SK-N-SH (cell line): ENCODE data around the gene WEE1. TPM values are rescaled to one million over a fixed set of nuclear protein-coding genes. Genes with fewer than 3 reads are reported as not detected.

Experiments
- CTCF ChIA-PET: fragments of 300-600, 350-600 bp; formaldehyde crosslinking; extraction: SDS; loops from one replicate; lab custom pipeline; 2021; lab: Yijun Ruan, JAX
- POLR2A ChIA-PET: fragments of 350-600 bp; sonication (Branson Sonifier 250); formaldehyde crosslinking; extraction: SDS; loops from one replicate; lab custom pipeline; 2020; ENCODE audit warnings: antibody characterized with exemption, inconsistent platforms; lab: Yijun Ruan, JAX
- DNase-seq: peaks from one replicate; pipeline ENCODE4 v3.0.0; 2012
- H2AFZ ChIP-seq: fragments of 200-600 bp; sonication (generic); 2 replicates; pipeline ENCODE4 v1.8.1; 2016; ENCODE audit warnings: antibody characterized with exemption, mild to moderate bottlenecking, low read depth
- H3F3A ChIP-seq: fragments of 200-600 bp; sonication (generic); replicated peaks from 2 replicates; pipeline ENCODE3; 2016; ENCODE audit warnings: antibody characterized with exemption, mild to moderate bottlenecking; ENCODE audit not compliant: insufficient read depth
- H3K27ac ChIP-seq, 2 experiments: fragments of 200-500 bp in 1 of 2; fragments of 200-600 bp in 1 of 2; sonication (Bioruptor generic) in 1 of 2; sonication (generic), shearing (Covaris generic) in 1 of 2; 2 replicates each; pipeline versions ENCODE4 v1.5.1 to v1.6.1; 2014 to 2016; ENCODE audit warnings: low read depth in 2 of 2, inconsistent platforms in 1 of 2, low read length in 1 of 2, mild to moderate bottlenecking in 1 of 2, mixed read lengths in 1 of 2
- H3K27me3 ChIP-seq: fragments of 200-600 bp; sonication (generic), shearing (Covaris generic); 2 replicates; pipeline ENCODE4 v1.6.1; 2016; ENCODE audit warnings: mixed run types; ENCODE audit not compliant: insufficient read depth
- H3K36me3 ChIP-seq, 2 experiments: fragments of 200-500 bp in 1 of 2; fragments of 200-600 bp in 1 of 2; sonication (Bioruptor generic) in 1 of 2; sonication (generic) in 1 of 2; replicated peaks in 1 of 2; 2 replicates each; pipeline versions ENCODE3 to v1.5.1; 2014 to 2016; ENCODE audit warnings: low read length in 1 of 2, mild to moderate bottlenecking in 1 of 2; ENCODE audit not compliant: insufficient read depth in 2 of 2, control insufficient read depth in 1 of 2
- H3K4me1 ChIP-seq, 2 experiments: fragments of 200-500 bp in 1 of 2; fragments of 200-600 bp in 1 of 2; sonication (Bioruptor generic) in 1 of 2; sonication (generic), shearing (Covaris generic) in 1 of 2; 2 replicates each; pipeline versions ENCODE4 v1.5.1 to v1.6.1; 2014 to 2016; ENCODE audit warnings: low read depth in 1 of 2, low read length in 1 of 2, mixed run types in 1 of 2; ENCODE audit not compliant: insufficient read depth in 2 of 2, control insufficient read depth in 1 of 2
- H3K4me2 ChIP-seq: fragments of 200-600 bp; sonication (generic), shearing (Covaris generic); 2 replicates; pipeline ENCODE4 v1.6.1; 2017; ENCODE audit warnings: mixed run types
- H3K4me3 ChIP-seq, 2 experiments: fragments of 200-500 bp in 1 of 2; fragments of 200-600 bp in 1 of 2; sonication (Bioruptor generic) in 1 of 2; sonication (generic), shearing (Covaris generic) in 1 of 2; 2 replicates each; pipeline versions ENCODE4 v1.5.1 to v1.8.1; 2014 to 2016; ENCODE audit warnings: low read depth in 2 of 2, inconsistent platforms in 1 of 2, low read length in 1 of 2, mild to moderate bottlenecking in 1 of 2, mixed read lengths in 1 of 2, moderate library complexity in 1 of 2
- H3K79me2 ChIP-seq: fragments of 200-600 bp; sonication (generic); 2 replicates; pipeline ENCODE4 v1.8.1; 2017; ENCODE audit warnings: mild to moderate bottlenecking; ENCODE audit not compliant: insufficient read depth
- H3K9ac ChIP-seq: fragments of 200-600 bp; sonication (generic); 2 replicates; pipeline ENCODE4 v1.6.1; 2017; ENCODE audit warnings: mixed run types
- H3K9me2 ChIP-seq: fragments of 200-600 bp; sonication (generic); 2 replicates; pipeline ENCODE4 v1.6.1; 2017; ENCODE audit warnings: mixed run types
- H3K9me3 ChIP-seq: fragments of 200-600 bp; sonication (generic); 2 replicates; pipeline ENCODE4 v1.6.1; 2017; ENCODE audit warnings: mixed run types, mild to moderate bottlenecking, moderate library complexity
- H4K20me1 ChIP-seq: fragments of 200-600 bp; sonication (generic); 2 replicates; pipeline ENCODE4 v1.6.1; 2017; ENCODE audit warnings: mild to moderate bottlenecking, mixed run types; ENCODE audit not compliant: insufficient read depth
- NRF1 ChIP-seq: IDR thresholded peaks from 2 replicates; pipeline ENCODE4 v1.6.1; 2012; ENCODE audit warnings: low read depth, mild to moderate bottlenecking, low read length
- RFX5 ChIP-seq: IDR thresholded peaks from 2 replicates; pipeline ENCODE4 v1.6.1; 2012; ENCODE audit warnings: mild to moderate bottlenecking, improper control_type of control experiment, low read length
- TCF12 ChIP-seq: IDR thresholded peaks from 2 replicates; pipeline ENCODE4 v1.4.0; 2012
- YY1 ChIP-seq: IDR thresholded peaks from 2 replicates; pipeline ENCODE4 v1.4.0; 2012; ENCODE audit warnings: low read depth, mild to moderate bottlenecking
- ZBTB33 ChIP-seq: IDR thresholded peaks from 2 replicates; pipeline ENCODE4 v1.4.0; 2012; ENCODE audit warnings: low read depth, borderline replicate concordance
- WGBS: methylation state at CpG from one replicate; pipeline ENCODE4 v1.1.6; 2017; ENCODE audit warnings: low lambda C conversion rate; 5-methylcytosine and 5-hydroxymethylcytosine counted together
- polyA plus RNA-seq, 3 experiments: library from polyadenylated mRNA; depleted of rRNA; stranded (reverse); fragments of >200 nt; gene quantifications; 2 replicates each; pipeline ENCODE4 v1.2.3, GENCODE V29; 2012
- TF ChIP-seq, protein P1 (sequence below): IDR thresholded peaks from 2 replicates; pipeline ENCODE4 v1.6.1; 2012; ENCODE audit warnings: mild to moderate bottlenecking, low read depth, low read length, moderate library complexity
- TF ChIP-seq, protein P2 (sequence below): IDR thresholded peaks from 2 replicates; pipeline ENCODE4; 2012

The WEE1 gene
- polyA plus RNA-seq, 1 of the 3 experiments (the other 2 are of a cell fraction), result 16.9 TPM

DNA sequence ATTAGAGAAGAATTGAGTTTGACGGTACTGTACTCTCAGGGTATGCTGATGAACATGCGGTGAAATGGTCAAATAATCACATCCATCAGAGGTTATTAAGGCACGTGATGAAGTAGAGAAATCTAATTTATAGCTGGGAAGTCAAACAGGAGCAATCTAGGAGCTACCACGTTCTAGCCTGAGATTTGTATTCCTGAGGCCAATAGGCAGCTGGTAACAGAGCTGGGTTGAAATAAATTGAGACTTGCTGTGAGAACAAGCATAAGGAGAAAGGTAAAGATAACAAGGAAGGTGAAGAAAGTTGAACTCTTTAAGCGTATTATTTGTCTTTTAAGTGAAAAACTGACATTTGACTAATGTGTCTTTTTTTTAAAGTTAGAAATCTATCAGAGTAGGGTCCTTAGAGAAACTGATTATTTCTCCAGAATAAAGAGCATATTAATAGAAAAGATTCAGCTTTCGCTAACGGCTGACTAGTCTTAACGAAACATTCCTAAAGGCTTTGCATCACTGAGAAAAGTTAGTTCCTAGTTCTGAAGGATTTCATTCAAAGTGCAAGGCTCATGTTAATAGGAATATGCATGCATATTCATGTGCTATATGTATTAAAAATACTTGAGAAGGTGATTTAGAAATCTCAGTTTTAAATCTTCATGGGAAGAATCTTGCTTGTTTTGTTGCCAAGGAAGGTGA, 5.2 kb upstream of the WEE1 start:
- WGBS, result 83% methylated on average over 8 of the region's 8 CpGs
- Histone ChIP-seq H2AFZ (peak overlapping the region; percentile 54; the same call in 1 of the 2 replicates), H3K27ac (peak overlapping the region; percentile 7 to 99; a peak in 2 of 4 replicates), H3K9me3 (no peaks in the 10 kb centered on the region), H3K9ac (peak overlapping the region; percentile 70), H4K20me1 (no peaks in the 10 kb centered on the region), H3K9me2 (no peaks in the 10 kb centered on the region), H3K79me2 (peaks cover 5% of the 10 kb centered on the region; the same call in 1 of the 2 replicates), H3K27me3 (no peaks in the 10 kb centered on the region), H3K4me1 (peaks cover 10 to 28% of the 10 kb centered on the region in 2 experiments; a peak in 3 of 4 replicates), H3F3A (peaks cover 28% of the 10 kb centered on the region), H3K4me3 (no peak overlapping the region), H3K36me3 (no peaks in the 10 kb centered on the region), H3K4me2 (no peak overlapping the region)
- POLR2A ChIA-PET, result no interaction called here
- TF ChIP-seq TCF12 (no peak), ZBTB33 (no peak), NRF1 (no peak)
- TF ChIP-seq, protein P1, sequence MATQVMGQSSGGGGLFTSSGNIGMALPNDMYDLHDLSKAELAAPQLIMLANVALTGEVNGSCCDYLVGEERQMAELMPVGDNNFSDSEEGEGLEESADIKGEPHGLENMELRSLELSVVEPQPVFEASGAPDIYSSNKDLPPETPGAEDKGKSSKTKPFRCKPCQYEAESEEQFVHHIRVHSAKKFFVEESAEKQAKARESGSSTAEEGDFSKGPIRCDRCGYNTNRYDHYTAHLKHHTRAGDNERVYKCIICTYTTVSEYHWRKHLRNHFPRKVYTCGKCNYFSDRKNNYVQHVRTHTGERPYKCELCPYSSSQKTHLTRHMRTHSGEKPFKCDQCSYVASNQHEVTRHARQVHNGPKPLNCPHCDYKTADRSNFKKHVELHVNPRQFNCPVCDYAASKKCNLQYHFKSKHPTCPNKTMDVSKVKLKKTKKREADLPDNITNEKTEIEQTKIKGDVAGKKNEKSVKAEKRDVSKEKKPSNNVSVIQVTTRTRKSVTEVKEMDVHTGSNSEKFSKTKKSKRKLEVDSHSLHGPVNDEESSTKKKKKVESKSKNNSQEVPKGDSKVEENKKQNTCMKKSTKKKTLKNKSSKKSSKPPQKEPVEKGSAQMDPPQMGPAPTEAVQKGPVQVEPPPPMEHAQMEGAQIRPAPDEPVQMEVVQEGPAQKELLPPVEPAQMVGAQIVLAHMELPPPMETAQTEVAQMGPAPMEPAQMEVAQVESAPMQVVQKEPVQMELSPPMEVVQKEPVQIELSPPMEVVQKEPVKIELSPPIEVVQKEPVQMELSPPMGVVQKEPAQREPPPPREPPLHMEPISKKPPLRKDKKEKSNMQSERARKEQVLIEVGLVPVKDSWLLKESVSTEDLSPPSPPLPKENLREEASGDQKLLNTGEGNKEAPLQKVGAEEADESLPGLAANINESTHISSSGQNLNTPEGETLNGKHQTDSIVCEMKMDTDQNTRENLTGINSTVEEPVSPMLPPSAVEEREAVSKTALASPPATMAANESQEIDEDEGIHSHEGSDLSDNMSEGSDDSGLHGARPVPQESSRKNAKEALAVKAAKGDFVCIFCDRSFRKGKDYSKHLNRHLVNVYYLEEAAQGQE, result no peak
- TF ChIP-seq, protein P2, sequence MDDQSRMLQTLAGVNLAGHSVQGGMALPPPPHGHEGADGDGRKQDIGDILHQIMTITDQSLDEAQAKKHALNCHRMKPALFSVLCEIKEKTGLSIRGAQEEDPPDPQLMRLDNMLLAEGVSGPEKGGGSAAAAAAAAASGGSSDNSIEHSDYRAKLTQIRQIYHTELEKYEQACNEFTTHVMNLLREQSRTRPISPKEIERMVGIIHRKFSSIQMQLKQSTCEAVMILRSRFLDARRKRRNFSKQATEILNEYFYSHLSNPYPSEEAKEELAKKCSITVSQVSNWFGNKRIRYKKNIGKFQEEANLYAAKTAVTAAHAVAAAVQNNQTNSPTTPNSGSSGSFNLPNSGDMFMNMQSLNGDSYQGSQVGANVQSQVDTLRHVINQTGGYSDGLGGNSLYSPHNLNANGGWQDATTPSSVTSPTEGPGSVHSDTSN, result no peak
- DNase-seq, result no peak
- CTCF ChIA-PET, result interaction anchor here (0.9 kb wide), 1 partner anchor 15 kb away, joined by 3 read pairs; no protein-coding TSS in a partner anchor

GRCh38 chr11:9568854-9569587, 4.4 kb upstream of the WEE1 start:
- H3K9me2 ChIP-seq, result no peaks in the 10 kb centered on the region
- H3K27me3 ChIP-seq, result no peaks in the 10 kb centered on the region
- H2AFZ ChIP-seq, result peak overlapping the region; percentile 54
- TF ChIP-seq NRF1 (no peak), YY1 (no peak), TCF12 (no peak), RFX5 (peak; percentile 79)
- peak overlapping the region; percentile 18 to 99; a peak in 2 of 4 replicates for H3K27ac ChIP-seq
- no peaks in the 10 kb centered on the region for H4K20me1 ChIP-seq
- peaks cover 10 to 28% of the 10 kb centered on the region in 2 experiments; a peak in 3 of 4 replicates for H3K4me1 ChIP-seq
- H3K4me3 ChIP-seq, result no peak overlapping the region
- peak overlapping the region; percentile 70 for H3K9ac ChIP-seq
- H3K4me2 ChIP-seq, result peak overlapping the region; percentile 35; the same call in 1 of the 2 replicates
- DNase-seq, result peak; percentile 44
- WGBS, result 65% methylated on average over 7 of the region's 7 CpGs
- H3K9me3 ChIP-seq, result no peaks in the 10 kb centered on the region
- H3K79me2 ChIP-seq, result peaks cover 9% of the 10 kb centered on the region; the same call in 1 of the 2 replicates
- peaks cover 28% of the 10 kb centered on the region for H3F3A ChIP-seq
- ChIA-PET CTCF (interaction anchor here (0.9 kb wide), 1 partner anchor 16 kb away, joined by 3 read pairs; no protein-coding TSS in a partner anchor), POLR2A (no interaction called here)
- no peaks in the 10 kb centered on the region for H3K36me3 ChIP-seq
